GM06990 (cell line): Measurements from ENCODE around the gene HTR3A.

ENCODE experiments used
- DNase-seq: peaks from one replicate; pipeline ENCODE4 v3.0.0-alpha.2; 2011; ENCODE audit not compliant: insufficient read length; ENCODE audit errors: extremely low read depth
- H3K27me3 ChIP-seq: replicated peaks from 2 replicates; pipeline ENCODE4 v1.6.0; 2011; ENCODE audit warnings: low read length; ENCODE audit not compliant: control insufficient read depth, insufficient read depth
- H3K36me3 ChIP-seq: 2 replicates; pipeline ENCODE4 v1.5.1; 2011; ENCODE audit warnings: low read length; ENCODE audit not compliant: control insufficient read depth, insufficient read depth
- H3K4me3 ChIP-seq: replicated peaks from 2 replicates; pipeline ENCODE4 v1.5.1; 2011; ENCODE audit warnings: low read depth, mild to moderate bottlenecking, control low read depth, low read length
- TF ChIP-seq, protein P1 (sequence below): IDR thresholded peaks from 2 replicates; pipeline ENCODE4 v1.5.1; 2011; ENCODE audit warnings: low read length, control low read depth, mild to moderate bottlenecking, inconsistent platforms; ENCODE audit not compliant: insufficient read depth, poor library complexity, severe bottlenecking

HTR3A gene

DNA sequence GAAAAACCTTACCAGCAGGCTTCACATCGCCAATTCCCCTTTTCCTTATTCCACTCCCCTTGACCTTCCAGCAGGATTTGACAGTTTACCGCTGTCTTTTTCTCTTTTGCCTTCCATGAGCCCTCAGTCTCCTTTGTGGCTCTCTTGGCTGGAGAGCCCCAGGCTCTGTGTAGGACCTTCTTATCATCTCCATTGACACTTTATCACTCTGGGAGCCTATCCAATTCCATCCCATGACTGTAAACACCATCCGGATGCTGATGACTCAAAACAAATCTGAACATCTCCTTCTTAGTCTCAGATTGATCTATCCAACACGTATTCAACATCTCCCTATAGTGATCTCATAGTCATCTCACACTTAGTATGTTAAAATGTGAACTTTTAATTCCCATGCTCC, 36.0 kb downstream of the HTR3A start:
- TF ChIP-seq, protein P1, sequence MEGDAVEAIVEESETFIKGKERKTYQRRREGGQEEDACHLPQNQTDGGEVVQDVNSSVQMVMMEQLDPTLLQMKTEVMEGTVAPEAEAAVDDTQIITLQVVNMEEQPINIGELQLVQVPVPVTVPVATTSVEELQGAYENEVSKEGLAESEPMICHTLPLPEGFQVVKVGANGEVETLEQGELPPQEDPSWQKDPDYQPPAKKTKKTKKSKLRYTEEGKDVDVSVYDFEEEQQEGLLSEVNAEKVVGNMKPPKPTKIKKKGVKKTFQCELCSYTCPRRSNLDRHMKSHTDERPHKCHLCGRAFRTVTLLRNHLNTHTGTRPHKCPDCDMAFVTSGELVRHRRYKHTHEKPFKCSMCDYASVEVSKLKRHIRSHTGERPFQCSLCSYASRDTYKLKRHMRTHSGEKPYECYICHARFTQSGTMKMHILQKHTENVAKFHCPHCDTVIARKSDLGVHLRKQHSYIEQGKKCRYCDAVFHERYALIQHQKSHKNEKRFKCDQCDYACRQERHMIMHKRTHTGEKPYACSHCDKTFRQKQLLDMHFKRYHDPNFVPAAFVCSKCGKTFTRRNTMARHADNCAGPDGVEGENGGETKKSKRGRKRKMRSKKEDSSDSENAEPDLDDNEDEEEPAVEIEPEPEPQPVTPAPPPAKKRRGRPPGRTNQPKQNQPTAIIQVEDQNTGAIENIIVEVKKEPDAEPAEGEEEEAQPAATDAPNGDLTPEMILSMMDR, result no peak
- no peak for DNase-seq
- Histone ChIP-seq H3K4me3 (no peak overlapping the region), H3K27me3 (no peaks in the 10 kb centered on the region; the same call in 1 of the 2 replicates), H3K36me3 (no peaks in the 10 kb centered on the region)

DNA sequence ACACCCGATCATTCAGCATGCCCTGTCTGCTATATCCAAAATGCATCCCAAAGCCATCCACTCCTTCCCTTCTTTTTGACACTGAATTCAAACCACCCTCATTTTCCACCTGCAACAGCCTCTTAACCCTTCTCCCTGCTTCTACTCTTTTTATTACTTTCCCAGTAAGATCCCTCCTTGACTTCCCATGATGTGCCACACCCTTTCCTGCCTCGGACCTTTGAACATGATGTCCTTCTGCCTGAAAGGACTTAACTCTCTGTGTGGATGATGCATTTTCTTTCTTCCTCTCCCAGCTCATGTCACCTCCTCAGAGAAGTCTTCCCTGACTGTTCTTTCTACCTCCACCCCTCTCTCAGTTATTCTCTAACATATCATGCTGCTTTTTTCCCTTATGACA, 36.5 kb downstream of the HTR3A start:
- H3K4me3 ChIP-seq, result no peak overlapping the region
- no peaks in the 10 kb centered on the region; the same call in 1 of the 2 replicates for H3K27me3 ChIP-seq
- TF ChIP-seq, protein P1, result no peak
- no peak for DNase-seq
- no peaks in the 10 kb centered on the region for H3K36me3 ChIP-seq

DNA sequence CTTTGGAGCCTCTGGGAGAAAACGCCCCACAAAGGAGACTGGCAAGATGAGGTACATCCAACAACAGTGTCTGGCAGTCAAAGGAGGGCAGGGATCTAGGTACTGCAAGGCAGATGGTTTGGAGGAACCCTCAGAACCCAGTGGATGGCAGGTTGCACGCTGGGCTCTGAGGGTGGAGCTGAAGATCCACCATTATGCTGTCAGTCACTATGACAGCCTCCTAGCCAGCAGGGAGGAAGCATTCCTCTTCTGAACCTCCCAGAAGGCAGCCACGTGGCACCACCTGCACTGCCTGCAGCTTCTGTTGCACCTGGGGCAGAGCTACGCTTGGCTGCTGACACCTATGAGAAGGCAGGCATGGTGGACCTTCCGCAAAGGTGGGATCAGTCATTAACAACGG, 40.2 kb downstream of the HTR3A start:
- H3K4me3 ChIP-seq, result no peak overlapping the region
- TF ChIP-seq, protein P1, result no peak
- DNase-seq, result no peak
- no peaks in the 10 kb centered on the region for H3K36me3 ChIP-seq
- no peaks in the 10 kb centered on the region; the same call in 1 of the 2 replicates for H3K27me3 ChIP-seq

DNA sequence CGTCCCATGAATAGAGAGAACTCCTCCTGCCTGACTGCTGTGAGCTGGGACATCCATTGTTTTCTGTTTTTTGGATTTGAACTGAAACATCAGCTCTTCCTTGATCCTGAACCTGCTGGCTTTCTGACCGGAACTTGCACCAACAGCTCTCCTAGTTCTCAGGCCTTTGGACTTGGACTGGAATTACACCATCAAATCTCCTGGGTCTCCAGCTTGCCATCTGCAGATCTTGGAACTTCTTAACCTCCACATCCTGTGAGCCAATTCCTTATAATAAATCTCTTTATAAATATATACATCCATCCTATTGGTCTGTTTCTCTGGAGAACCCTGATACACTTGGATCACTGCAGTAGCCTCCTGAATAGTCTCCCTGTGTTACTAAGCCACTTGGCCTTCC, 42.1 kb downstream of the HTR3A start:
- Histone ChIP-seq H3K4me3 (no peak overlapping the region), H3K27me3 (no peaks in the 10 kb centered on the region; the same call in 1 of the 2 replicates), H3K36me3 (no peaks in the 10 kb centered on the region)
- no peak for DNase-seq
- TF ChIP-seq, protein P1, result no peak

DNA sequence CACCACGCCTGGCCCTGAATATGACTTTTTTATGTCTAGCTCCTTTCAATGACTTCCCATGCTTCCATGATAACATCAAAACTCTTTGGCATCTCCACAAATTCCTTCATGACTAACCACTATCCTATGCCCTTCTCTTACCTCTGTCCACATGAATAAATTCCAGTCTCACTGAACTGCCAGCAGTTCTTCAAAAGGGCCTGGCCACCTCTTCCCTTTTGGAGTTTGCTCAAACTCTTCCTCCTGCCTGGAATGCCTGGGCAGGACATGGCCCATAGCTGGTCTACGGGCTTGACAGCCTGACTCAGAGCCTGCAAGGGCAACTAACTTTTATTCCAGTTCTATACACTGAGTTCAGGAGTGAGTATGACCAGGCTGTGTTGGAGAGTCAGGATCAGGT, 42.8 kb downstream of the HTR3A start:
- Histone ChIP-seq H3K36me3 (no peaks in the 10 kb centered on the region), H3K4me3 (no peak overlapping the region), H3K27me3 (no peaks in the 10 kb centered on the region)
- TF ChIP-seq, protein P1, result no peak
- no peak for DNase-seq

DNA sequence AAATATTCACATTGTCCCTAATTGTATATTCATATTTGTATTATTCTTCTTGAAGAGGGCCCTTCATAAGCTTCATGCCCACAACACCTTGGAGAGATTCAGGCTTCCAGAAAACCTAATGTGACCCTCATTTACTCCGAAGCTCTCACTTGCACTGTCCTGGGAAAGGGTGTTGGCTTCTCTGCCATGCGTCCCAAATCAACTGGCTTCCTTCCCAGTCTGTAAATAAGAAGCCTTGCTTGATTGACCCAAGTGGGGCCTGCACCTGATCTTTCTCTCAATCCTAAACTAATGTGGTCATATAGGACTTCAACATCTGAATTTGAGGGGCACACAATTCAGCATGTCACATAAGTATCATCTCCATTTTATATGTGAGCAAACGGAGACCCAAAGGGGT, 44.1 kb downstream of the HTR3A start:
- TF ChIP-seq, protein P1, result no peak
- Histone ChIP-seq H3K4me3 (no peak overlapping the region), H3K36me3 (no peaks in the 10 kb centered on the region), H3K27me3 (no peaks in the 10 kb centered on the region)
- DNase-seq, result no peak
